Stimulated activated naive B cell treated with anti-CD40 and anti-IgM and Interleukin-4, amounts not matched to agents 10 μg/mL and 1 μg/mL and 100 μg/mL, for 72 hours (primary cell): ENCODE data around the gene GRB10.

Experiments
- ATAC-seq, 2 donors: fragments of 150-1000 bp; cut with Tn5 transposase; replicated peaks; 2 replicates each; pipeline ENCODE4 v1.10.0; 2021; ENCODE audit warnings: moderate library complexity in 1 of 2
- DNase-seq: peaks from one replicate; pipeline ENCODE4 v3.0.0; 2021
- H3K27ac Mint-ChIP-seq: one replicate; pipeline ENCODE4 v1.8.0; 2022; ENCODE audit warnings: mild to moderate bottlenecking, mixed read lengths
- H3K27me3 Mint-ChIP-seq, 2 donors: one replicate each; pipeline ENCODE4 v1.8.0; 2022; ENCODE audit warnings: mixed read lengths in 2 of 2
- H3K36me3 Mint-ChIP-seq, 2 donors: one replicate each; pipeline ENCODE4 v1.8.0; 2022; ENCODE audit warnings: mixed read lengths in 2 of 2, mild to moderate bottlenecking in 1 of 2
- H3K4me1 Mint-ChIP-seq, 2 donors: one replicate each; pipeline ENCODE4 v1.8.0; 2022; ENCODE audit warnings: mixed read lengths in 2 of 2, mild to moderate bottlenecking in 1 of 2
- H3K4me3 Mint-ChIP-seq, 2 donors: one replicate each; pipeline ENCODE4 v1.8.0; 2022; ENCODE audit warnings: mild to moderate bottlenecking in 2 of 2, mixed read lengths in 2 of 2, moderate library complexity in 1 of 2
- H3K9me3 Mint-ChIP-seq, 2 donors: one replicate each; pipeline ENCODE4 v1.8.0; 2022; ENCODE audit warnings: mixed read lengths in 2 of 2, mild to moderate bottlenecking in 1 of 2

The GRB10 gene

GRCh38 chr7:50812841-50813475 is 30.3 kb upstream of the GRB10 start:
- DNase-seq (no peak), ATAC-seq (no peak)
- no peak overlapping the region for H3K4me3 Mint-ChIP-seq

GRCh38 chr7:50812094-50812493 is 29.4 kb upstream of the GRB10 start:
- Mint-ChIP-seq H3K27ac (no peak overlapping the region), H3K36me3 (no peaks in the 10 kb centered on the region), H3K4me3 (no peak overlapping the region), H3K4me1 (peaks cover 0 to 5% of the 10 kb centered on the region in 2 donors), H3K9me3 (peaks cover 5 to 6% of the 10 kb centered on the region in 2 donors), H3K27me3 (peaks cover 0 to 3% of the 10 kb centered on the region in 2 donors)
- ATAC-seq (no peak), DNase-seq (no peak)

More at GRCh38 chr7:50812841-50813475, 30.3 kb upstream of the GRB10 start:
- no peaks in the 10 kb centered on the region for H3K36me3 Mint-ChIP-seq
- peaks cover 0 to 3% of the 10 kb centered on the region in 2 donors for H3K27me3 Mint-ChIP-seq
- H3K4me1 Mint-ChIP-seq = peaks cover 0 to 5% of the 10 kb centered on the region in 2 donors
- H3K27ac Mint-ChIP-seq = no peak overlapping the region
- peaks cover 5 to 6% of the 10 kb centered on the region in 2 donors for H3K9me3 Mint-ChIP-seq

GRCh38 chr7:50808282-50808888 is 25.7 kb upstream of the GRB10 start:
- DNase-seq = no peak

GRCh38 chr7:50807026-50807730 is 24.5 kb upstream of the GRB10 start:
- peaks cover 0 to 15% of the 10 kb centered on the region in 2 donors for H3K4me1 Mint-ChIP-seq
- peaks cover 3 to 8% of the 10 kb centered on the region in 2 donors for H3K27me3 Mint-ChIP-seq
- no peak for ATAC-seq

More at GRCh38 chr7:50808282-50808888, 25.7 kb upstream of the GRB10 start:
- H3K4me3 Mint-ChIP-seq = no peak overlapping the region
- H3K9me3 Mint-ChIP-seq = no peaks in the 10 kb centered on the region
- H3K4me1 Mint-ChIP-seq = peaks cover 0 to 19% of the 10 kb centered on the region in 2 donors
- no peaks in the 10 kb centered on the region for H3K36me3 Mint-ChIP-seq
- no peak for ATAC-seq
- H3K27ac Mint-ChIP-seq = no peak overlapping the region
- no peaks in the 10 kb centered on the region for H3K27me3 Mint-ChIP-seq

GRCh38 chr7:50806143-50806542 is 23.4 kb upstream of the GRB10 start:
- Mint-ChIP-seq H3K27ac (no peak overlapping the region), H3K9me3 (no peaks in the 10 kb centered on the region), H3K4me3 (no peak overlapping the region), H3K27me3 (peaks cover 7 to 13% of the 10 kb centered on the region in 2 donors), H3K36me3 (no peaks in the 10 kb centered on the region), H3K4me1 (peaks cover 0 to 14% of the 10 kb centered on the region in 2 donors)
- no peak for ATAC-seq
- DNase-seq = no peak

More at GRCh38 chr7:50807026-50807730, 24.5 kb upstream of the GRB10 start:
- Mint-ChIP-seq H3K4me3 (no peak overlapping the region), H3K27ac (no peak overlapping the region), H3K36me3 (no peaks in the 10 kb centered on the region), H3K9me3 (no peaks in the 10 kb centered on the region)
- no peak for DNase-seq

- ATAC-seq (peak; percentile 76 to 80), DNase-seq (no peak)
- no peak overlapping the region for H3K27ac Mint-ChIP-seq
Measured at GRCh38 chr7:50805447-50806125, 22.9 kb upstream of the GRB10 start.

GRCh38 chr7:50803359-50804337 is 21.0 kb upstream of the GRB10 start:
- Mint-ChIP-seq H3K27me3 (peaks cover 13 to 25% of the 10 kb centered on the region in 2 donors), H3K27ac (no peak overlapping the region), H3K4me1 (peaks cover 0 to 14% of the 10 kb centered on the region in 2 donors), H3K4me3 (no peak overlapping the region), H3K36me3 (no peaks in the 10 kb centered on the region), H3K9me3 (peaks cover under 1 to 2% of the 10 kb centered on the region in 2 donors)
- ATAC-seq = no peak
- no peak for DNase-seq

More at GRCh38 chr7:50805447-50806125, 22.9 kb upstream of the GRB10 start:
- no peaks in the 10 kb centered on the region for H3K9me3 Mint-ChIP-seq
- H3K4me3 Mint-ChIP-seq = no peak overlapping the region
- peaks cover 0 to 14% of the 10 kb centered on the region in 2 donors for H3K4me1 Mint-ChIP-seq
- peaks cover 7 to 18% of the 10 kb centered on the region in 2 donors for H3K27me3 Mint-ChIP-seq
- no peaks in the 10 kb centered on the region for H3K36me3 Mint-ChIP-seq

- H3K9me3 Mint-ChIP-seq = peaks cover 6 to 7% of the 10 kb centered on the region in 2 donors
- ATAC-seq (no peak), DNase-seq (no peak)
- no peak overlapping the region for H3K4me3 Mint-ChIP-seq
- H3K27ac Mint-ChIP-seq = no peak overlapping the region
- no peaks in the 10 kb centered on the region for H3K36me3 Mint-ChIP-seq
- peaks cover 0 to 14% of the 10 kb centered on the region in 2 donors for H3K4me1 Mint-ChIP-seq
- H3K27me3 Mint-ChIP-seq = peaks cover 13 to 30% of the 10 kb centered on the region in 2 donors
Measured at GRCh38 chr7:50801907-50802306, 19.2 kb upstream of the GRB10 start.

GRCh38 chr7:50799873-50800272 is 17.2 kb upstream of the GRB10 start:
- Mint-ChIP-seq H3K27me3 (peaks cover 19 to 38% of the 10 kb centered on the region in 2 donors), H3K36me3 (no peaks in the 10 kb centered on the region), H3K4me3 (no peak overlapping the region), H3K27ac (no peak overlapping the region), H3K4me1 (peaks cover 0 to under 1% of the 10 kb centered on the region in 2 donors), H3K9me3 (peaks cover 6 to 7% of the 10 kb centered on the region in 2 donors)
- DNase-seq = no peak
- no peak for ATAC-seq

- Mint-ChIP-seq H3K4me1 (no peaks in the 10 kb centered on the region), H3K27ac (no peak overlapping the region), H3K27me3 (peaks cover 30 to 48% of the 10 kb centered on the region in 2 donors), H3K4me3 (no peak overlapping the region), H3K9me3 (peaks cover 6 to 7% of the 10 kb centered on the region in 2 donors), H3K36me3 (no peaks in the 10 kb centered on the region)
- no peak for DNase-seq
- no peak for ATAC-seq
Measured at GRCh38 chr7:50798126-50798525, 15.4 kb upstream of the GRB10 start.

- Mint-ChIP-seq H3K4me1 (peaks cover 2 to 7% of the 10 kb centered on the region in 2 donors), H3K27ac (no peak overlapping the region), H3K36me3 (no peaks in the 10 kb centered on the region), H3K4me3 (no peak overlapping the region), H3K9me3 (peaks cover 6 to 7% of the 10 kb centered on the region in 2 donors), H3K27me3 (peaks cover 34 to 48% of the 10 kb centered on the region in 2 donors)
- ATAC-seq (no peak), DNase-seq (no peak)
Measured at GRCh38 chr7:50795831-50796230, 13.1 kb upstream of the GRB10 start.

GRCh38 chr7:50795253-50795652 is 12.6 kb upstream of the GRB10 start:
- DNase-seq (no peak), ATAC-seq (no peak)
- no peaks in the 10 kb centered on the region for H3K36me3 Mint-ChIP-seq
- H3K4me1 Mint-ChIP-seq = peaks cover 2 to 7% of the 10 kb centered on the region in 2 donors
- H3K9me3 Mint-ChIP-seq = peaks cover 6 to 7% of the 10 kb centered on the region in 2 donors
- no peak overlapping the region for H3K27ac Mint-ChIP-seq
- peaks cover 40 to 52% of the 10 kb centered on the region in 2 donors for H3K27me3 Mint-ChIP-seq
- no peak overlapping the region for H3K4me3 Mint-ChIP-seq

- H3K27me3 Mint-ChIP-seq = peaks cover 46 to 57% of the 10 kb centered on the region in 2 donors
- no peaks in the 10 kb centered on the region for H3K36me3 Mint-ChIP-seq
Measured at GRCh38 chr7:50793947-50794570, 11.4 kb upstream of the GRB10 start.

More at GRCh38 chr7:50793947-50794570, 11.4 kb upstream of the GRB10 start:
- peaks cover 2 to 7% of the 10 kb centered on the region in 2 donors for H3K4me1 Mint-ChIP-seq
- H3K9me3 Mint-ChIP-seq = peaks cover 6 to 7% of the 10 kb centered on the region in 2 donors
- ATAC-seq (no peak), DNase-seq (no peak)
- H3K27ac Mint-ChIP-seq = no peak overlapping the region
- H3K4me3 Mint-ChIP-seq = peak overlapping the region; percentile 46 to 61
